Astrocyte (in vitro differentiated cells and primary cell): ENCODE results near the gene SPPL2B. TPM values are rescaled to one million over a fixed set of nuclear protein-coding genes. Genes with fewer than 3 reads are reported as not detected.

Source experiments
- DNase-seq: peaks from one replicate; pipeline ENCODE4 v3.0.0-alpha.2; 2010; ENCODE audit warnings: low read depth
- FAIRE-seq: peaks from 2 replicates; lab custom pipeline; 2011; peaks lifted over from hg19 to GRCh38; lab: Jason Lieb, UNC
- H2AFZ ChIP-seq: 2 replicates; pipeline ENCODE4 v1.6.0; 2012; ENCODE audit warnings: low read depth, low read length, inconsistent platforms
- H3K27ac ChIP-seq: 2 replicates; pipeline ENCODE4 v1.5.1; 2011; ENCODE audit warnings: low read depth, low read length, inconsistent platforms
- H3K27me3 ChIP-seq: 2 replicates; pipeline ENCODE4 v1.6.0; 2011; ENCODE audit warnings: low read length, inconsistent platforms; ENCODE audit not compliant: insufficient read depth
- H3K36me3 ChIP-seq: 2 replicates; pipeline ENCODE4 v1.5.1; 2011; ENCODE audit warnings: low read length, inconsistent platforms; ENCODE audit not compliant: insufficient read depth
- H3K4me1 ChIP-seq: 2 replicates; pipeline ENCODE4 v1.5.1; 2011; ENCODE audit warnings: low read length, inconsistent platforms; ENCODE audit not compliant: insufficient read depth
- H3K4me2 ChIP-seq: 2 replicates; pipeline ENCODE4 v1.6.0; 2012; ENCODE audit warnings: low read length, inconsistent platforms
- H3K4me3 ChIP-seq: 2 replicates; pipeline ENCODE4 v1.5.1; 2011; ENCODE audit warnings: low read depth, mild to moderate bottlenecking, low read length, inconsistent platforms; ENCODE audit not compliant: insufficient read depth
- H3K79me2 ChIP-seq: 2 replicates; pipeline ENCODE4 v1.6.0; 2012; ENCODE audit warnings: mild to moderate bottlenecking, low read length, inconsistent platforms; ENCODE audit not compliant: insufficient read depth
- H3K9ac ChIP-seq: 2 replicates; pipeline ENCODE4 v1.6.0; 2012; ENCODE audit warnings: mild to moderate bottlenecking, low read length, inconsistent platforms
- H3K9me3 ChIP-seq: 2 replicates; pipeline ENCODE4 v1.5.1; 2012; ENCODE audit warnings: low read depth, mild to moderate bottlenecking, low read length, inconsistent platforms; ENCODE audit not compliant: insufficient read depth
- H4K20me1 ChIP-seq: 2 replicates; pipeline ENCODE4 v1.6.0; 2012; ENCODE audit warnings: low read length, inconsistent platforms; ENCODE audit not compliant: insufficient read depth
- H3K27ac Mint-ChIP-seq: one replicate; pipeline ENCODE4 v1.8.0; 2021; ENCODE audit warnings: mild to moderate bottlenecking, mixed read lengths; ENCODE audit not compliant: unreplicated experiment
- H3K27me3 Mint-ChIP-seq: one replicate; pipeline ENCODE4 v1.8.0; 2021; ENCODE audit warnings: low read depth, mixed read lengths; ENCODE audit not compliant: unreplicated experiment
- H3K36me3 Mint-ChIP-seq: one replicate; pipeline ENCODE4 v1.8.0; 2021; ENCODE audit warnings: low read depth, mixed read lengths; ENCODE audit not compliant: unreplicated experiment
- H3K4me1 Mint-ChIP-seq: one replicate; pipeline ENCODE4 v1.8.0; 2021; ENCODE audit warnings: low read depth, mixed read lengths; ENCODE audit not compliant: unreplicated experiment
- H3K4me3 Mint-ChIP-seq: one replicate; pipeline ENCODE4 v1.8.0; 2021; ENCODE audit warnings: mild to moderate bottlenecking, moderate library complexity, mixed read lengths; ENCODE audit not compliant: unreplicated experiment
- H3K9me3 Mint-ChIP-seq: one replicate; pipeline ENCODE4 v1.8.0; 2021; ENCODE audit warnings: mild to moderate bottlenecking, mixed read lengths; ENCODE audit not compliant: unreplicated experiment
- EZH2 ChIP-seq: IDR thresholded peaks from 2 replicates; pipeline ENCODE4 v1.6.1; 2012; ENCODE audit warnings: mild to moderate bottlenecking, low read length, inconsistent platforms; ENCODE audit not compliant: insufficient read depth
- total RNA-seq: library from RNA; stranded (reverse); gene quantifications from 2 replicates; pipeline ENCODE4 v1.2.1, GENCODE V29; 2021
- TF ChIP-seq, protein P1 (sequence below): IDR thresholded peaks from 2 replicates; pipeline ENCODE4 v1.5.1; 2011; ENCODE audit warnings: low read depth, mild to moderate bottlenecking, inconsistent platforms, low read length, moderate library complexity; ENCODE audit not compliant: insufficient read depth

Gene SPPL2B
- total RNA-seq, 1 donor from 2014 or later, result 55.4 TPM

DNA sequence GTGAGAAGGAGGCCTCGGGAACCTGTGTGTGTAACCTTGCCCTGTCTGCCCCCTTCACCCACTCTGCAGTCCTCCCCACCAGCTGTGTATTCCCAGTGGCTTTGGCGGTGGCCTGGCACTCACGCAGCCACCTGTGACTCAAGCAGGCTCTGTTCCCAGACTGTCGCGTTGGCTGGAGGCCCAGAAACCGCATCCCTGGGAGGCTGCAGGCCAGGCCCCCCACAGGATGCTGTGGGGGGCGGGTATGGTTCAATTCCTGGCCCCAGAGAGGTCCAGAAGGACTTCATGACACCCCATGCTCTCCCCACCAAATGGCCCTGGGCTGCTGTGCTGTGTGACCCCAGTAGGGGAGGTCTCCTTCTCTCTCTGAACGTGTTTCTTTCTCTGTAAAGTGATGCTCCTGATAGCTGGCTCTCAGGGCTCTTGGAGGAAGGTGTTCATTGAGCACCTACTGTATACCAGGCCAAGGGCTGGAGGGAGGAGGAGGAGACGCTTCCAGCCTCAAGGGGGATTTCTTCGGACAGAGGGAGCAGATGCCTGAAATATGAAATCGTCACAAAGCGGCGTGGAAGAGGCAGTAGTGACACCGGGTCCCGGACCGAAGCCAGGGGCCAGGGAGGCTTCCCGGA lies 18.6 kb upstream of the SPPL2B start:
- peak; percentile 23 for DNase-seq
- no peak for FAIRE-seq
- Histone ChIP-seq H4K20me1 (no peaks in the 10 kb centered on the region), H3K4me1 (peaks cover 10% of the 10 kb centered on the region), H3K79me2 (no peaks in the 10 kb centered on the region), H3K27ac (no peak overlapping the region), H3K4me2 (peak overlapping the region; percentile 39), H3K36me3 (no peaks in the 10 kb centered on the region), H3K9ac (no peak overlapping the region), H3K4me3 (no peak overlapping the region), H3K9me3 (no peaks in the 10 kb centered on the region), H3K27me3 (peaks cover 9% of the 10 kb centered on the region), H2AFZ (no peak overlapping the region)
- peaks cover 38% of the 10 kb centered on the region for H3K27me3 Mint-ChIP-seq
- no peaks in the 10 kb centered on the region for H3K4me1 Mint-ChIP-seq
- no peak overlapping the region for H3K4me3 Mint-ChIP-seq
- peaks cover 8% of the 10 kb centered on the region for H3K9me3 Mint-ChIP-seq
- TF ChIP-seq, protein P1, sequence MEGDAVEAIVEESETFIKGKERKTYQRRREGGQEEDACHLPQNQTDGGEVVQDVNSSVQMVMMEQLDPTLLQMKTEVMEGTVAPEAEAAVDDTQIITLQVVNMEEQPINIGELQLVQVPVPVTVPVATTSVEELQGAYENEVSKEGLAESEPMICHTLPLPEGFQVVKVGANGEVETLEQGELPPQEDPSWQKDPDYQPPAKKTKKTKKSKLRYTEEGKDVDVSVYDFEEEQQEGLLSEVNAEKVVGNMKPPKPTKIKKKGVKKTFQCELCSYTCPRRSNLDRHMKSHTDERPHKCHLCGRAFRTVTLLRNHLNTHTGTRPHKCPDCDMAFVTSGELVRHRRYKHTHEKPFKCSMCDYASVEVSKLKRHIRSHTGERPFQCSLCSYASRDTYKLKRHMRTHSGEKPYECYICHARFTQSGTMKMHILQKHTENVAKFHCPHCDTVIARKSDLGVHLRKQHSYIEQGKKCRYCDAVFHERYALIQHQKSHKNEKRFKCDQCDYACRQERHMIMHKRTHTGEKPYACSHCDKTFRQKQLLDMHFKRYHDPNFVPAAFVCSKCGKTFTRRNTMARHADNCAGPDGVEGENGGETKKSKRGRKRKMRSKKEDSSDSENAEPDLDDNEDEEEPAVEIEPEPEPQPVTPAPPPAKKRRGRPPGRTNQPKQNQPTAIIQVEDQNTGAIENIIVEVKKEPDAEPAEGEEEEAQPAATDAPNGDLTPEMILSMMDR, result no peak
- no peak for TF ChIP-seq EZH2
- H3K27ac Mint-ChIP-seq, result no peak overlapping the region
- H3K36me3 Mint-ChIP-seq, result peaks cover under 1% of the 10 kb centered on the region

- Mint-ChIP-seq H3K27me3 (peaks cover 32% of the 10 kb centered on the region), H3K4me3 (no peak overlapping the region), H3K36me3 (peaks cover 3% of the 10 kb centered on the region), H3K4me1 (no peaks in the 10 kb centered on the region), H3K27ac (no peak overlapping the region), H3K9me3 (peaks cover 13% of the 10 kb centered on the region)
- Histone ChIP-seq H3K36me3 (no peaks in the 10 kb centered on the region), H3K4me2 (no peak overlapping the region), H3K79me2 (no peaks in the 10 kb centered on the region), H3K27ac (no peak overlapping the region), H3K27me3 (peaks cover 9% of the 10 kb centered on the region), H3K9me3 (peaks cover 7% of the 10 kb centered on the region), H3K9ac (no peak overlapping the region), H4K20me1 (no peaks in the 10 kb centered on the region), H3K4me1 (peaks cover 10% of the 10 kb centered on the region), H2AFZ (no peak overlapping the region), H3K4me3 (no peak overlapping the region)
- FAIRE-seq (no peak), DNase-seq (no peak)
- TF ChIP-seq, protein P1, result no peak
- TF ChIP-seq EZH2, result no peak
Observed at GRCh38 chr19:2311093-2311492, 17.4 kb upstream of the SPPL2B start.

DNA sequence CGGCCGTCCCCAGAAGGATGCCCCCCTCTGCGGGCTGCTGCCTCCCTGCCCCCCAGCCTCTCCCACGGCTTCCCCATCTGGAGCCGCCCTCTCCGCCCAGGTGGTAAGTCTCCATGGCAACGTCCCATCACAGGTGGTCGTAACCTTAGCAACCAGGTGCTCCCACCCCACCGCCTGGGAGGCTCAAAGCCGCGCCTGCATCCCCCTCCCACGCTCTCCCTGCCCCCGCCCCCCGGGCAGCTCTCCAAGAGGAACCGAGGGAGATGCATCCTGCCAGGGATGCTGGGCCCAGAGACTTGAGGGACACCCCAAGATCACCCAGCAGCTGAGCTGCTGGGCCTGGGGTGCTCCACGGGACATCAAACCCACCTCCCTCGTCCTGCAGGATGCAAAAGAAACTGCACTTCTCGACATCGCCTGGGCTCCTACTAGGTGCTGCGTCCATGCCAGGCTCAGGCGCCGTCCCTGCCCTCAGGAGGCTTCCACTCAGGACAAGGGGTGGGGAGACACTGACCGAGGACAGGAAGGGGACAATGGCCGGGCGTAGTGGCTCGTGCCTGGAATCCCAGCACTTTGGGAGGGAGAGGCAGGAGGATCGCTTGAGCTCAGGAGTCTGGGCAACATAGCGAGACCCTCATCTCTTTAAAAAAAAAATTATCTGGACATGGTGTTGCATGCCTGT lies 15.5 kb upstream of the SPPL2B start:
- Histone ChIP-seq H3K4me3 (no peak overlapping the region), H3K9me3 (peaks cover 7% of the 10 kb centered on the region), H3K27me3 (no peaks in the 10 kb centered on the region), H3K27ac (no peak overlapping the region), H2AFZ (no peak overlapping the region), H3K9ac (no peak overlapping the region), H3K79me2 (no peaks in the 10 kb centered on the region), H3K36me3 (no peaks in the 10 kb centered on the region), H3K4me1 (peaks cover 10% of the 10 kb centered on the region), H4K20me1 (no peaks in the 10 kb centered on the region), H3K4me2 (no peak overlapping the region)
- no peak for TF ChIP-seq EZH2
- TF ChIP-seq, protein P1, result no peak
- peaks cover 25% of the 10 kb centered on the region for H3K27me3 Mint-ChIP-seq
- peaks cover 13% of the 10 kb centered on the region for H3K9me3 Mint-ChIP-seq
- DNase-seq (no peak), FAIRE-seq (no peak)
- no peak overlapping the region for H3K4me3 Mint-ChIP-seq
- peaks cover 3% of the 10 kb centered on the region for H3K36me3 Mint-ChIP-seq
- no peaks in the 10 kb centered on the region for H3K4me1 Mint-ChIP-seq
- no peak overlapping the region for H3K27ac Mint-ChIP-seq
